DOHH2 (cell line): ENCODE data around the gene KCNQ1.

Experiments used
- H3F3A ChIP-seq: fragments of 200-600 bp; sonication (generic), shearing (Covaris generic); 2 replicates; pipeline ENCODE4 v1.6.0; 2016; ENCODE audit warnings: antibody characterized with exemption, mild to moderate bottlenecking; ENCODE audit not compliant: control insufficient read depth, insufficient read depth
- H3K27ac ChIP-seq: fragments of 200-600 bp; sonication (generic); 2 replicates; pipeline ENCODE4 v1.5.1; 2014; ENCODE audit warnings: low read depth, mild to moderate bottlenecking, low read length, moderate library complexity
- H3K27me3 ChIP-seq: fragments of 200-600 bp; sonication (generic); 2 replicates; pipeline ENCODE4 v1.6.1; 2014; ENCODE audit warnings: mild to moderate bottlenecking, low read length, mixed read lengths; ENCODE audit not compliant: control insufficient read depth
- H3K36me3 ChIP-seq: fragments of 200-600 bp; sonication (generic); 2 replicates; pipeline ENCODE4 v1.6.1; 2014; ENCODE audit warnings: mild to moderate bottlenecking, low read length, moderate library complexity, mixed read lengths; ENCODE audit not compliant: control insufficient read depth
- H3K4me1 ChIP-seq: fragments of 200-600 bp; sonication (generic); 2 replicates; pipeline ENCODE4 v1.6.1; 2014; ENCODE audit warnings: mild to moderate bottlenecking, low read length, mixed read lengths; ENCODE audit not compliant: control insufficient read depth
- H3K4me2 ChIP-seq: fragments of 200-600 bp; sonication (generic); 2 replicates; pipeline ENCODE4 v1.6.0; 2014; ENCODE audit warnings: mild to moderate bottlenecking, low read length, moderate library complexity
- H3K4me3 ChIP-seq: fragments of 200-600 bp; sonication (generic); 2 replicates; pipeline ENCODE4 v1.5.1; 2014; ENCODE audit warnings: mild to moderate bottlenecking, low read length, mixed read lengths
- H3K79me2 ChIP-seq: fragments of 200-600 bp; sonication (generic); 2 replicates; pipeline ENCODE4 v1.6.1; 2014; ENCODE audit warnings: mild to moderate bottlenecking, low read length, mixed read lengths; ENCODE audit not compliant: control insufficient read depth
- H3K9me2 ChIP-seq: fragments of 200-600 bp; sonication (generic); replicated peaks from 2 replicates; pipeline ENCODE4 v1.6.1; 2014; ENCODE audit warnings: mild to moderate bottlenecking, low read length, mixed read lengths; ENCODE audit not compliant: control insufficient read depth
- H3K9me3 ChIP-seq: fragments of 200-600 bp; sonication (generic); 2 replicates; pipeline ENCODE4 v1.6.1; 2014; ENCODE audit warnings: antibody characterized with exemption, low read length, mixed read lengths; ENCODE audit not compliant: control insufficient read depth, insufficient read depth
- H4K20me1 ChIP-seq: fragments of 200-600 bp; sonication (generic); 2 replicates; pipeline ENCODE4 v1.6.0; 2014; ENCODE audit warnings: low read depth, mild to moderate bottlenecking, antibody characterized with exemption, low read length, moderate library complexity; ENCODE audit not compliant: control insufficient read depth, insufficient read depth
- EZH2phosphoT487 ChIP-seq: fragments of 200-600 bp; sonication (generic); IDR thresholded peaks from 2 replicates; pipeline ENCODE4 v1.6.1; 2017; ENCODE audit warnings: borderline replicate concordance, mild to moderate bottlenecking, antibody characterized with exemption, low read length, moderate library complexity, mixed read lengths
- TF ChIP-seq, protein P1 (sequence below): fragments of 200-600 bp; sonication (generic); IDR thresholded peaks from one replicate; pipeline ENCODE4 v1.5.1; 2014; ENCODE audit warnings: antibody characterized with exemption, mild to moderate bottlenecking, low read depth, low read length; ENCODE audit not compliant: poor library complexity, severe bottlenecking

Gene KCNQ1

GRCh38 chr11:2447951-2448650 is 3.3 kb downstream of the KCNQ1 start:
- Histone ChIP-seq H4K20me1 (no peaks in the 10 kb centered on the region), H3K4me1 (peaks cover 17% of the 10 kb centered on the region), H3K4me2 (no peak overlapping the region), H3K79me2 (no peaks in the 10 kb centered on the region), H3K27me3 (no peaks in the 10 kb centered on the region), H3F3A (no peaks in the 10 kb centered on the region; the same call in 1 of the 2 replicates), H3K36me3 (no peaks in the 10 kb centered on the region), H3K9me3 (no peaks in the 10 kb centered on the region), H3K9me2 (no peaks in the 10 kb centered on the region), H3K27ac (no peak overlapping the region), H3K4me3 (no peak overlapping the region)
- TF ChIP-seq, protein P1, sequence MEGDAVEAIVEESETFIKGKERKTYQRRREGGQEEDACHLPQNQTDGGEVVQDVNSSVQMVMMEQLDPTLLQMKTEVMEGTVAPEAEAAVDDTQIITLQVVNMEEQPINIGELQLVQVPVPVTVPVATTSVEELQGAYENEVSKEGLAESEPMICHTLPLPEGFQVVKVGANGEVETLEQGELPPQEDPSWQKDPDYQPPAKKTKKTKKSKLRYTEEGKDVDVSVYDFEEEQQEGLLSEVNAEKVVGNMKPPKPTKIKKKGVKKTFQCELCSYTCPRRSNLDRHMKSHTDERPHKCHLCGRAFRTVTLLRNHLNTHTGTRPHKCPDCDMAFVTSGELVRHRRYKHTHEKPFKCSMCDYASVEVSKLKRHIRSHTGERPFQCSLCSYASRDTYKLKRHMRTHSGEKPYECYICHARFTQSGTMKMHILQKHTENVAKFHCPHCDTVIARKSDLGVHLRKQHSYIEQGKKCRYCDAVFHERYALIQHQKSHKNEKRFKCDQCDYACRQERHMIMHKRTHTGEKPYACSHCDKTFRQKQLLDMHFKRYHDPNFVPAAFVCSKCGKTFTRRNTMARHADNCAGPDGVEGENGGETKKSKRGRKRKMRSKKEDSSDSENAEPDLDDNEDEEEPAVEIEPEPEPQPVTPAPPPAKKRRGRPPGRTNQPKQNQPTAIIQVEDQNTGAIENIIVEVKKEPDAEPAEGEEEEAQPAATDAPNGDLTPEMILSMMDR = no peak
- no peak for TF ChIP-seq EZH2phosphoT487

- Histone ChIP-seq H3F3A (no peaks in the 10 kb centered on the region), H3K9me2 (no peaks in the 10 kb centered on the region), H3K4me2 (no peak overlapping the region), H4K20me1 (no peaks in the 10 kb centered on the region), H3K9me3 (no peaks in the 10 kb centered on the region), H3K4me3 (no peak overlapping the region), H3K27me3 (no peaks in the 10 kb centered on the region), H3K79me2 (no peaks in the 10 kb centered on the region), H3K27ac (no peak overlapping the region), H3K4me1 (peaks cover 17% of the 10 kb centered on the region), H3K36me3 (no peaks in the 10 kb centered on the region)
- no peak for TF ChIP-seq EZH2phosphoT487
- TF ChIP-seq, protein P1 = no peak
Observed at GRCh38 chr11:2448661-2449547, 4.1 kb downstream of the KCNQ1 start.

GRCh38 chr11:2449548-2450320 is 4.9 kb downstream of the KCNQ1 start:
- Histone ChIP-seq H4K20me1 (no peaks in the 10 kb centered on the region), H3K36me3 (no peaks in the 10 kb centered on the region), H3K79me2 (no peaks in the 10 kb centered on the region), H3K4me2 (no peak overlapping the region), H3F3A (no peaks in the 10 kb centered on the region), H3K27ac (no peak overlapping the region), H3K4me1 (peaks cover 17% of the 10 kb centered on the region), H3K9me3 (no peaks in the 10 kb centered on the region), H3K9me2 (no peaks in the 10 kb centered on the region), H3K27me3 (no peaks in the 10 kb centered on the region), H3K4me3 (no peak overlapping the region)
- TF ChIP-seq EZH2phosphoT487 = no peak
- TF ChIP-seq, protein P1 = no peak
